ENCODE data around the gene CHD5.
"Not testable (repeated sequence)": the region's sequence is repeated elsewhere in the genome, so short reads cannot be mapped to it uniquely, and the experiment has no call there.

- not testable (repeated sequence) for TF ChIP-seq EP300 (IDR thresholded peaks at IDR 0.05; ENCODE audit: low read depth); CTCF (IDR thresholded peaks at IDR 0.05); POLR2AphosphoS5 (IDR thresholded peaks at IDR 0.05)
These were observed 116.5 kb downstream of the CHD5 start for GRCh38 chr1:6063532-6064053.
